GM21619 (cell line): ENCODE results near the gene FMN2.
"Not testable (repeated sequence)": the region's sequence is repeated elsewhere in the genome, so short reads cannot be mapped to it uniquely, and the experiment has no call there.

ENCODE experiments used
- ATAC-seq: cut with Tn5 transposase; IDR thresholded peaks from one replicate; pipeline ENCODE4 v1.9.1; 2021; ENCODE audit not compliant: unreplicated experiment

FMN2 gene

DNA sequence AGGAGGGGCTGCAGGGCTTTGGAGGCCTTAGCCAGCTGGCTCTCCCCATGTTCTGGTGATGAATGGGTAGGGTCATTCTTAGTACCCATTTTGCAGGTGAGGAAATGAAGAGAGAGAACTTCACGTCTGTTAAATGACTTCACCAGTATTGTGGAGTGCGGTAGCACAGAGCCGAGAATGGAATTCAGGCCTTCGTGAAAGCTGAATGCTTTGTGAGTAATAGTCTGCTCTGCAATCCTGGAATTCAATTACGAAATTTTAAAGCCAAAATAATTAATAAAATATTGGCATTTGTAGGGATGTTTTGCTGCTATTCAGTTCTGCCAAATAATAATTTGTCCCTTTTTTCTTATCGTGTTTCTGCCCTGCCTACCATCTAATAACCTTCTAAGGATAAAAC is 322.6 kb downstream of the FMN2 start:
- ATAC-seq: no peak

DNA sequence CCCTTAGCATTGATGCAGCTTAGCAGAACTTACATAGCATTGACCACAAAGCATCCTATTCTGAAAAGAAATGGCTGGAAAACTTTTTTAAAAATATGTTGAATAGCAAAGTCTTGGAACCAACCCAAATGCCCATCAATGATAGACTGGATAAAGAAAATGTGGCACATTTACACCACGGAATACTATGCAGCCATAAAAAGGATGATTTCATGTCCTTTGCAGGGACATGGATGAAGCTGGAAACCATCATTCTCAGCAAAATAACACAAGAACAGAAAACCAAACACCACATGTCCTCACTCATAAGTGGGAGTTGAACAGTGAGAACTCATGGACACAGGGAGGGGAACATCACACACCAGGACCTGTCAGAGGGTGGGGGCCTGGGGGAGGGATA is 323.3 kb downstream of the FMN2 start:
- ATAC-seq: not testable (repeated sequence)

DNA sequence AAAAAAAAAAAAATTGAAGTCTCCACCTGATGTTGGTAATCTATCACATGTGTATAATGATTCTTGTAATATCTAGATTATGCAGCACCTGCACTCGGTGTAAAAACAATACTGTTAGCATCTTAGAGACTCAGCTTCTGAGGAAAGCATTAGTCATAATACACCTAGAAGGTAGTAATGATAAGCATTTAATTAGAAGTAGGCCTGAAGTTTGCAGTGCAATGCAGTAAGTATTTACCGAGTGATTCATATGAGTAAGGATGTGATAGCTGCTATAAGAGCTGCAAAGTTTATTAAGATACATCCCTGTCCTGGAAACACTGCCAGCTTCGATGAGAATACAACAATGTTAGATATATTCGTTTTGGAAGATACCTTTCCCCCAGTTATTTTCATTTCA is 323.8 kb downstream of the FMN2 start:
- no peak for ATAC-seq

DNA sequence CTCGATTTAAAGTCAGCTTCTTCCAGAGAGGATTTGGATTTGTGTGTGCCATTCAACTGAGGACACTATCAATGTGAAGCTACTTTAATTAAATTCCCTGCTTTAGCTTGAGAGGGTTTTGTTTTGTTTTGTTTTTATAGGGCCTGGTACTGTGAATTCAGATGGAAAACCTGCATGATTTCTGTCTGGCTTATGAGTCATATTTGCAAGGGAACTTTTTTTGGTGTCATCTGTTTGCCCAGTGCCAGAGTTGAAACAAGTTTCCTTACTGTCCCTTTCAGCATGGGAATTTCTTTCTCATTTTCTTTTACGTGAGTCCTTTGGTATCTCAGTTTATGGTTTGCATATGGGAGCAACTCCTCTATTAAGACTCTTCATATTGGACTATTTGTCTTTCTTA is 325.6 kb downstream of the FMN2 start:
- no peak for ATAC-seq

DNA sequence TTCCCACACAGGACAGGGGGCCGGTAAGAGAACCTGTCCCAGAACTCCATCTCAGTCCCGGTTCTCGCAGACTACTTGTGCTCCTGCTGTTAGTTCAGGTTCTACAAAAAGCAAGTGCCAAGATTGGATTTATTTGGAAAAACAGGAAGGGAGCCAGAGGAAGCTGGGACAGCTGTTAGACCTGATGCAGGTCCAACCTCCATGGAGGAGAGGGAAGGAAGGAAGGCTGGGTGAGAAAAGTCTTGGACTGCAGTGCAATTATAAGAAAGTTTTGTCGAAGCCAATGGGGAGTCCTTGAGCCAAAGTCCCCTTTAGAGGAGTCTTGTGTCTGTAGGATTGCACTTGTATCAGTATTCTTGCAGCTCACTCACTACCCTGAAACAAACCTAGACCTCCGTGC is 329.1 kb downstream of the FMN2 start:
- no peak for ATAC-seq

DNA sequence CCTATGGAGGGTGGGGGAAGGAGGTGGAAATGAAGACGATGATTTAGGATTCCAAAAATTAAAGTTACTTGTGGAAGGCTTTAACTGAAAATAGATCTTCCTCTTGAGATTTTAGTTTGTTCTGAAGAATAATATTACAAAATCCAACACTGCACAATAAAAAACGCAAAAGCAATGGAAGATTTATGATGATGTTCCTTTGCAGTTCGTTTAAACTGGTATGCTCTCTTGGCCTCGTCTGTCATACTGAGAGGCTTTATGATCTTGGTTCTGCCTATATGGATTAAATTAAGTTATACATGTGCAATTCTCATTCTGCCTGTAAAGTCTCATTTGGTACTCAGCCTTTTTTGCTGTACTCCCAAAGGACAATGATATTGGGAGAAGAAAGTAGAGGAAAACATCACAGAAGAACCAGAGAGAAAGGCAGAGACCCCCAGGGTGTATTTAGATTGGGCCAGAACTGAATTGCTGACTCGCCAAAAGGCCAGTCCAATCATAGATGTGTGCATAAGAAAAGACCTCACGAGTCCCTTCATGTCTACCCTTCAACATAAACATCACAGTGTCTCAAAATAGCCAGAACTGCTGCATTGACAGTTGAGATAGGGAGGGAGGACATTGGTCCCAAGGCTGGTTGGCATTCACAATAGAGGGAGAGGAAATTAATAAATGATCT is 331.7 kb downstream of the FMN2 start:
- no peak for ATAC-seq

DNA sequence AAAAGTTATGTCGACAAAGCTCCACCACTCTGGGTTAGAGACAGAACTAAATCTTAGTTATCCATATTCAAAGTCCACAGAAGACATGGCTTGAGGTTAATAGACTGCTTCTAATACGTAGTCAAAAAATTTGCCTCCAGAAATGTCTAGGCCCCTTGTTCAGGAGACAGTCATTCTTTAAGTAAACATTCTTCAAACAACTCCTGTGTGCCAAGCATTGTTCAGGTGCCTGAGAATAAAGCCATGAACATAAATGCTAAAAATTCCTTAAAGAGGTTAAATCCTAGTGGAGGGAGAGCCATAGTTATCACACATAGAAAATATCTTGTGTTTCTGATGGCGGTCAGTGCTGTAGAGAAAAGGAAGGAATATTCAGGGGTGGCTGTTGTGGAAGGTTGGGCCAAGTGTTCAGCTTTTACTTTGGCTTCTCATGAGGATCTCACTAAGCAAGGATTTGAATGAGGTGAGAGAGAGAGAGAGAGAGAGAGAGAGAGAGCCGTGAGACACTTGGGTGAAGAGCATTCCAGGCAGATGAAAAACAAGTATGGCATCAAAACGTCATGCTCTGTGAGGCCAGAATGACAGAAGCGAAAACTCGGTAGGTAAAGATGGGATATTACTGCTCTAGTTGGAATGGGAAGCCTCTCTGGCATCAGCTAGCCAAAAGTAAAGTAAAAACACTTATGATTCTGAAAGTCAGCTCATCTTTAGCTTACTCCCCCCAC is 333.2 kb downstream of the FMN2 start:
- ATAC-seq: no peak

DNA sequence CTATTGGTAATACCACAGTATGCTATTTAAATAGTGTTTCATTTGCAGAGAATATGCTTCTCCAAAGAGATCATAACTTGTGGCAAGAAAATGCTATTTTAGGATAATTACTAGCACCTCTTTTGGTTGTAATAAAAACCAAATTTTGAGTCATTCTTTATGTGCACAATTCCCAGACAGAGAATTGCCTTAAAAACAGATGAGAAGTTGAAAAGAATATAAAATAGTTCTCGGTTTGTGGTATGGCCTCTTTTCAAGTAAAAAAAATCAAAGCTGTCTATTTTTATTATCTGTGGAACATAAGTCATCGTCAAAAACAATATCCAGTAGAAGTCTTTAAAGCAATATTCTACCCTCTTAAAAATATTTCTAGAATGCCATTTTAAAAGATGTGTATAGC is 334.4 kb downstream of the FMN2 start:
- no peak for ATAC-seq

DNA sequence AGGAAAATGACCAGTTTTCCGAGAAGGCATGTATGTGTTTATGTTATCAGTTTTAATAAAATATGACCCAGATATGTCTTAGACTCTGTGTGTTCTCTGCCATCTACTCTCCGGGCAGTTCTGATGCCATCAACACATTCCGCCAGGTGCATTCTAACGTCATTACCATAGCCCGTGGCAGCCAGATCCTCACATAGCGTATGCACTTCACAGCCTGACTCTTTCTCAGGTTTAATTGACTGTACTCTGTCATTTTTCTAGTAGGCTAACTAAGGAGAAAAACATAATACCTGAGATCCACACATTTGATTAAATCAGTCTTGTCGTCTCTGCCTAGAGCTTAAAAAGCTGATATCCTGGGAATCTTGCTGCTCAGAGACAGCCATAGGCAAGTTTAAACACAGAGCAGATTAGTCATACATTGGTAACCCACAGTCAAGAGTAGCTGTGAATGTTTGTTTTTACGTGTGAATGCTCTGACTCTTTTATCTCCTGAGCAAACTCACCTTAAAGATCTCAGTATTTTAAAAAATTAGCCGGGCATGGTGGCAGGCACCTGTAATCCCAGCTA is 344.4 kb downstream of the FMN2 start:
- ATAC-seq: no peak

DNA sequence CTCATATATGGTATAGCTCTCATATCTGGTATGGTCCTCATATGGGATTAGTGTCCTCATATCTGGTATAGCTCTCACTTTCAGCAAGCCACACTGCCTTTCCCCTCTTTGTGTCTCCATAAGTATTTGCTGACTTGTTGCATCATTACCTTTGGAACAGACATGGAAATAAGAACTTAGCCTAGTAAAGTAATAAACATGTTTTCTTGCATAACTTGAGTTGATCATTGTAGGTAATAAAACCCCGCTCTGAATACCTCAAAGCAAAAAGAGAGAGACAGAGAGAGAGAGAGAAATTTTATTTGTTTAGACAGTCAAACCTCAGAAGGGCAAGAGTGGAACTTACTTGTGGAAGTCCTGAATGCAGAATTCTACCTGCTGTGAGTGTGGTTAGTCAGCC is 350.0 kb downstream of the FMN2 start:
- ATAC-seq: no peak

DNA sequence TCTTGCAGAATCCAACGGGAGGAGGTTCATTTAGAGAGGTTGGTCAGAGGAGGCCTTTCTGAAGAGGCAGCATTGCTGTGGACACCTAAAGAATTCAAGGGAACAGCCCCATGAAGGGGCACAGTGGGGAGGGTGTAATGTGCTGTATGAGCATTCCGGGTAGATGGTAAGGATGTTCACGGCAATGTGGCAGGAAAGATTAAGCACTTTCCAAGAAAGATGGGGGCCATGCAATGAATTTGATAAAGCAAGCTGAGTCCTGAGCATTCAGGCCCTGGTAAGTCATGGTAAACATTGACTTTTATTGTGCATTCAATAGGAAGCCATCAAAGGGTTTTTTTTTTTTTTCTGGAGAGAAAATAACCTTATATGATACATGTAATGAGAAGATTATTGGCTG is 353.7 kb downstream of the FMN2 start:
- ATAC-seq: no peak

DNA sequence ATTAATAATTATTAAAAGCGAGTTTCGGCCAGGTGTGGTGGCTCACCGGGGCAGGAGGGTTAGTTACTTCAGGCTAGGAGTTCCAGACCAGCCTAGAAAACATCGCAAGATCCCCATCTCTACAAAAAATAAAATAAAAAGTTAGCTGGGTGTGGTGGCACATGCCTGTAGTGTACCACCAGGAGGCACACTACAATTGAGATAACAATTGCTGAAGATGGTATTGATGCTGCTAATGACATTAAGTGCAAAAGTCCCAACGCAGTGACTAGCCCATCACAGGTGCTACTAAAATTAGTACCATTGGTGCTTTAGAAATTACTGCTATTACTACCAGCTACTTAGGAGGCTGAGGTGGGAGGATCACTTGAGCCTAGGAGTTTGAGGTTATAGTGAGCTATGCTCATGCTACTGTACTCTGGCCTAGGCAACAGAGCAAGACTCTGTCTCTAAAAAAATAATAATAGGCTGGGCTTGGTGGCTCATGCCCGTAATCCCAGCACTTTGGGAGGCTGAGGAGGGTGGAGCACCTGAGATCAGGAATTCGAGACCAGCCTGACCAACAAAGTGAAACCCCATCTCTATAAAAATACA is 363.6 kb downstream of the FMN2 start:
- no peak for ATAC-seq

DNA sequence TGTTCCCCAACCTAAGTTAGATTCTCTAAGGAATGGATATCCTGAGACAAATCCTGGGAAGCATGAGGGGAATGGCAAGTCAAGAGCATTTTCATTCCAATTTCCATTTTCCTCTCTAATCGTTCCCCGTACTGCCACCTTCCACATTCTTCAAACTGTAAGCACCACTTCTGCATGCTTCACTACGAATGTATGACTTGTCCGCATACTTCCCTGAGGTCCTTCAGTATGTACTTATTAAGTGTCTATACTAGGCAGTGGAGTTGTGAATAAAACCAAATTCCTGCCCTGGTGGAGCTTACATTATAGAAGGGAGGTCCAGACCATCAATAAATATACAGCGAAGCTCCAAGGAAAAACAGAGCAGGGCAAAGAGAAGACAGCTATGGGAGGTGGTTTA is 365.5 kb downstream of the FMN2 start:
- no peak for ATAC-seq

DNA sequence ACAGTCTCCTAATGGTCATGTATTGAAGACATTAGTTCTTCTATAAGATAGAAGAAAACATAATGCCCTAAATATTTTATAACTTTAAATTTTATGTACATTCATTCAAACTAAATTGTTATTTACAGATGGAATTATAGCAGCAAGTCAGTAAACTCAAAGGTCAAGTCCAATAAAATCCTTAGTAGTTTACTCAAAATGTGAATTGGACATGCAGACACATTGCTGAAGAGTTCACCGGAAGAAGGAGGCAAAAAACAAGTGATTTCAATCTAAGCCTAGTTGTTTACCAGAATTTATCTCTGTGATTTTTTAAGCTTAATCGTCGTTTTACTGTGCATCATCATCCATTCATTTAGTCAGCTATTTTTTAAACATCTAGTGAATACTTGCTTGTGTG is 370.6 kb downstream of the FMN2 start:
- no peak for ATAC-seq

DNA sequence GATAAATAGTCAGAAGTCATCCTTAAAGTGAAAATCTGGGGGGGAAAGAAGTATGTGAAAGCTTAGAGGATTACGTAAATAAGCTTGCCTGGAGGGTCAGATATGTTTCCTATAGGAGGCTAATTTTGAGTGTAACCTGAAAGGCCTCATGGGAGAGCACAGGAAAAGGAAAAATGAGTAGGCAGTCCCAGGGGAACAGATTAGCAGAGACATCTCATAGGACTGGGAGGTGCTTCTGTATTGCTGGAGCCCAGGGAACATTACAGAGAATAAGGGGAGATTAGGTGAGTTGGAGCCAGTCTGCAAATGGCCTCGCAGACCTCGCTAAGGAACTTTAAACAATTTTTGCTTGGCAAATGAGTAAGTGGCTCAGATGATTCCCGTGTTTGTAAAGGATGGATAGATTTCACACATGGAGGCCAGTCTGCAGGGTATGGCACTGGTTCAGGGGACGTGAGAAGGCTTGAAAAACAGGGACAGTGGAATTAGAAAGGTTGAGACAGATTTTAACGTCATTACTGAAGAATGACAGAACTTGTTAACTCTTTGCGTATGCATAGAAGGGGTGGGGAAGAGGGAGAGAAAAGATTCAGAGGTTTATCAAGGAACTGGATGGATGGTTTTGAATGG is 371.2 kb downstream of the FMN2 start:
- no peak for ATAC-seq

DNA sequence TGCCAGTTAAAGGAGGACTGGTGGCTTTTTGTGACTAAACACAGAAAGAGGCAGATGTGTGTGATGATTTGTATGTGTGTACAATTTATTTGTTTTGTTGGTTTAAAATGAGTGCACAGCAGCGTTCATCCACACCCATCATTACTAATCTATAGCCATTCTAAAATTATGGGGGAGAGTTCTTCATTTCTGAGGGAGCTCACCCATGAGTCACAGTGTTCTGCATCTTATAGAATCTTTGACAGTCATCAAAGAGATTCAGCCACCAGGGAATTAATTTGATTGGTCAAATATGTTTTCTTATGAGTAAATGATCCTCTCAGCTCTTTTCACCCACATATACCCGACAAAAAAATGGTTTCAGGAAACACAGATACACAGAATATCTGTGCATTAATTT is 372.4 kb downstream of the FMN2 start:
- ATAC-seq: no peak

DNA sequence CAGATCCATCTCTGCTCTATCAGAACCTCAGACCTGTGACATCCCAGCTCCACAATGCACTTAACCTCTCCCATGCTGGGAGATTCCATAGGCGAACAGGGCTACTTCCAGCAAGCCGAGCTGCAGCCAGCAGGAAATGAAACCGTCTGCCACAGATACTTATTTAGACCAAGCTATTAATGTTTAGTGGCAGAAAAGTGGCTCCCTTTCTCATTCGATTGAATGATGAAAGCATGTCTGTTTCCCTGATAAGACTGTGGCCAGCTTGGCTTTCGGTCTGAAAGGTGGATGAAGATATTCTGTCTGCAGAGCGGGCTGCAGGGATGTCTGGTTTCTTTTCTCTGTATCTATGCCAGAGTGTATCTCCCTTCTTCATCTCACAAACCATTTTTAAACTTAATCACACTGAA is 373.9 kb downstream of the FMN2 start:
- ATAC-seq: no peak

DNA sequence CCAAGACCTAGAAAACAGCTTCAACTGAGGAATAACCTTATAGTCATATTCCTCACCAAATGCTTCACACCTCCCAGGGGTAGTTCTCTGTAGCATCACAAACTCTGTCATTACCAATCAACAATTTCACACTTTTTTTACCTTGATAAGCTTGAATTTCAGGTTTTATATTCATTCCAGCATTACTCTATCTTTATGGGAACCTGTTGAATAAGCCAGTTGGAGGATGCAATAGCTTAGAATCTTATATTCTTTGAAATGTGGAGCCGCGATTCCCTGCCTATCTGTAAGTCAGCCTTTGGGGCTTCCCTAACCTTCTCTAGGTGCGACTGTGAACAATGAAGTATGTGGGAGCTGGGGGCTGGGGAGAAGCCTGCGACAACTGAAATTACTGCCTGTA is 374.8 kb downstream of the FMN2 start:
- no peak for ATAC-seq

DNA sequence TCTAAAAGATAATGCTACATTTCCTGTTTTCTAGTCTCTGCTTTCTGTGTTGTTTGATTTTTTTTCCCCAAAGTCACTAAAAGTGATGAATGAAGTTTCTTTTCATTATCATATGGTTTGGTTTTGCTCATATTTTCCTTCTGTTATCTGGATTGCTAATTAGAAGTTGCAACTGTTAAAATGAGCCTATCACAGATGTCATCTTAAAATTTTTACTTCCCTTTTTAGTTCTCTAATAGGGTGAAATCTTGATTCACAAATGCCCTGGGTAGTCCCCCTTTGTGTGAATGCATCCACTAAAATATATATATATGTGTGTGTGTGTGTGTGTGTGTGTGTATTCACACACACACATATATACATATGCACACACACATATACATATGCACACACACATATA is 376.2 kb downstream of the FMN2 start:
- ATAC-seq: no peak

DNA sequence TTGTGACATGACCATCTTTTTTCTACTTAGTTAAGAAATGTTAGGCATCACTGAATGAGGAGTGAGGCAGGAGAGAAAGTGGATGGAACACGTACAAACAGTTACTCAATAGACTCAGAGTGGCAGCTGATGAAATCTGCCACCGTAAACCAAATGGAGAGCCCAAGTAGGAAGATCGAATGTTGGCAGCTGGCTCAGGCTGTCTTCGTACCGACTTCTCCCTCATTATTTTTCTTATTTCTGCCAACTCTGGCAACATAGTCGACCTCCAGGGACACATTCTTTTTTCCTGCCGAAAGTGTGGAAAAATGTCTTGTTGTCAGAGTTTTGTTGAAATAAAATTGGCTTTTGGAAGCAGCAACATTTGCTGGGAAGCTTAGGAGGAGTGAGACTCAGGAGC is 377.0 kb downstream of the FMN2 start:
- ATAC-seq: no peak

DNA sequence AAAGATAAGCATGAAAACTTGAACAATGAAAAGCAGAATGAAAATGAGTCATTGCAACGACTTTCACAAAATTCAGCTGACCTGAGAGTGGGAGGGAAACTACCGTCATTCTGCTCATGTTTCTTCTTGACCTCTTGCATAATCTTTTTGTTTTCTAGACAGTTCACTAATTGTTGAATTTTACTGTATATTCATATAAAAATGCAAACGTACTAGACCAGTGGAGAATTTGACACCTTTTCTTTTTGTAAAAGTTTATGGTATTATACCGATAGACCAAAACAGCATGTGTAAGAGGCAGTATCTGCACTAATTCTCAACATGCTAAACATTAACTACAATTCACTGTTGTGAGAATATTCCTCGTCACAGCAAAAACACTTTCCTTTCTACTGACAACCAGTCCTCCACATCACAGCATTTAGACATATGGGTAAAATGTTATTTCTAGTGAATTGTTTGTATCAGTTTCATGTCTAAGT is 382.5 kb downstream of the FMN2 start:
- ATAC-seq: peak; percentile 55

DNA sequence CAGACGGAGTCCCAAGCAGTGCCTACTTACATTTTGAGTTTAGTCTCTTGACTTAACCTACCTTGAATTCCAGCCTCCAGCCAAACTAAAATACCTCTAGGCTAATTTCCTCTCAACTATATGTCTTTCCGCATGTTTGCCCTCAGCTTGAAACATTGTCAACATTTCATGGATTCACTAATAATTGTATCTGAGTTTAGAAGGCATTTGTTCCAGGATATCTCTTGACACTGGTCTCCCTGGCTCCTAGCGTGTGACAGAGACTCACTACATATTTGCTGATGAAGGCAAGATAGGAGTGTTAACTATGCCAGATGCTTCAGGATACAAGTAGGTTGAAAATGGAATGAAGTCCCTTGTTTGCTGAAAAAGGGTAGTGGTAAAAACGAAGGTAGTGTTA is 384.1 kb downstream of the FMN2 start:
- no peak for ATAC-seq
